HG02970 (cell line): ENCODE data around the gene ATOH7.

Experiments
- ATAC-seq: cut with Tn5 transposase; IDR thresholded peaks from one replicate; pipeline ENCODE4 v1.9.1; 2021; ENCODE audit warnings: mild to moderate bottlenecking, moderate library complexity, moderate number of reproducible peaks; ENCODE audit not compliant: unreplicated experiment, low FRiP score

ATOH7 gene

DNA sequence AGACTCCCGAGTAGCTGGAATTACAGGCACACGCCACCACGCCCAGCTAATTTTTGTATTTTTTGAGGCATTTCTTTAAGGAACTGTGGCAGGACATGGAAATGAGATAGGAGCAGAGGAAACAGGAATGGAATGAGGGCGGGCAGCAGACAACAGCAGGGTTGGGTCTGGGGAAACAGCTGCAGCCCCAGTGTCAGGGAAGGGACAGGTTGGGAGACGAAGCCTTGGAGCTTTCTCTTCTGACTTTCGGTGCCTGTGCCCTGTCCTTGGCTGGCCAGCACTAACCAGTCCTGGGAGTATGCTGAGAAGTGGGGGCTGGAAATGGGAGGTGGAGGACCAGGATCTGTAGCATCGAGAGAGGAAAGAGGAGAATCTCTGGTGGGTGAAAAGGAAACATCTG, 47.4 kb downstream of the ATOH7 start:
- no peak for ATAC-seq
